Lower leg skin (tissue), 4 donors: ENCODE measurements around the gene RAB7A. TPM values are rescaled to one million over a fixed set of nuclear protein-coding genes. Genes with fewer than 3 reads are reported as not detected.

Experiments used
- DNase-seq, 2 donors: peaks; one replicate each; pipeline ENCODE4 v3.0.0-alpha.2; 2019; ENCODE audit warnings: low spot score in 2 of 2
- H3K4me3 ChIP-seq: fragments of 200-600 bp; sonication (generic); 2 replicates; pipeline ENCODE4 v1.5.1; 2017; ENCODE audit warnings: mild to moderate bottlenecking, low read depth; ENCODE audit not compliant: poor library complexity, severe bottlenecking
- CTCF ChIP-seq, 3 donors: fragments of 450-650 bp; IDR thresholded peaks; one replicate each; pipeline ENCODE4 v1.5.1; 2016; ENCODE audit warnings: antibody characterized with exemption in 3 of 3, mild to moderate bottlenecking in 3 of 3, moderate library complexity in 2 of 3
- POLR2A ChIP-seq, 2 donors: fragments of 450-650 bp; IDR thresholded peaks; one replicate each; pipeline ENCODE4 v1.6.1; 2016 to 2017; ENCODE audit warnings: antibody characterized with exemption in 2 of 2, mild to moderate bottlenecking in 1 of 2, moderate library complexity in 1 of 2
- WGBS, 2 donors: methylation state at CpG; one replicate each; pipeline ENCODE4 v1.1.5; 2018; 5-methylcytosine and 5-hydroxymethylcytosine counted together
- intact Hi-C: fragments of 100-400 bp; cut with DNase I; formaldehyde crosslinking; loops from one replicate; pipeline ENCODE4 v1.15.0; 2023; ENCODE audit warnings: low total_unique reads
- total RNA-seq, 4 donors: library from RNA; depleted of rRNA; stranded (reverse); fragments of >200 nt; gene quantifications; one replicate each; pipeline ENCODE4 v1.1.0, GENCODE V29; 2016

Gene RAB7A
- total RNA-seq, 4 donors from 2014 or later, result 82.0 to 127 (median 114) TPM

GRCh38 chr3:128684986-128685726 lies 40.8 kb upstream of the RAB7A start:
- intact Hi-C loops, result no loop called here
- TF ChIP-seq POLR2A (IDR thresholded peaks at IDR 0.05) (no peak), CTCF (IDR thresholded peaks at IDR 0.05) (no peak)
- H3K4me3 ChIP-seq, result no peak overlapping the region
- WGBS, 2 donors, result 89 to 92% methylated on average over 11 of the region's 11 CpGs
- DNase-seq, result no peak

- H3K4me3 ChIP-seq, result no peak overlapping the region
- no peak for TF ChIP-seq CTCF (IDR thresholded peaks at IDR 0.05)
- no peak for TF ChIP-seq POLR2A (IDR thresholded peaks at IDR 0.05)
- 94 to 95% methylated on average over 8 of the region's 8 CpGs for WGBS, 2 donors
- intact Hi-C loops, result no loop called here
- DNase-seq, result no peak
Observed at GRCh38 chr3:128686465-128686864, 39.5 kb upstream of the RAB7A start.

GRCh38 chr3:128689060-128689459 lies 36.9 kb upstream of the RAB7A start:
- no peak for DNase-seq
- H3K4me3 ChIP-seq, result no peak overlapping the region
- no peak for TF ChIP-seq CTCF (IDR thresholded peaks at IDR 0.05)
- TF ChIP-seq POLR2A (IDR thresholded peaks at IDR 0.05), result no peak
- WGBS, 2 donors, result 92 to 94% methylated on average over 5 of the region's 5 CpGs
- intact Hi-C loops, result no loop called here

DNA sequence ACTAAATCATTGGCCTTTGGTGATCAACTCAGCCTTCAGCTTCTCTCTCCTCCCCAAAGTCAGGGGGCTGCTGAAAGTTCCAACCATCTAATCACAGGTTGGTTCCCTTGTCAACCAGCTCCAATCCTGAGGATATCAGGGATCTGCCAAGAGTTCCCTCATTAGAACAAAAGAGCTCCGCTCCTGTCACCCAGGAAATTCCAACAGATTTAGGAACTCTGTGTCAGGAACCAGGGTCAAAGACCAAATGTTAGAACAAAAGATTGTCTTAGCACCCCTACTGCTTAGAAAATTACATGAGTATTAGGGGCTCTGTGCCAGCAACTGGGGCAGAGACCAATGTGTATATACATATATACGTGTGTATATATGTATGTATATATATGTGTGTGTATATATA lies 32.3 kb upstream of the RAB7A start:
- DNase-seq, result no peak
- H3K4me3 ChIP-seq, result no peak overlapping the region
- intact Hi-C loops, result no loop called here
- 0 to 76% methylated on average over 2 of the region's 2 CpGs for WGBS, 2 donors
- TF ChIP-seq POLR2A (IDR thresholded peaks at IDR 0.05), result no peak
- no peak for TF ChIP-seq CTCF (IDR thresholded peaks at IDR 0.05)

DNA sequence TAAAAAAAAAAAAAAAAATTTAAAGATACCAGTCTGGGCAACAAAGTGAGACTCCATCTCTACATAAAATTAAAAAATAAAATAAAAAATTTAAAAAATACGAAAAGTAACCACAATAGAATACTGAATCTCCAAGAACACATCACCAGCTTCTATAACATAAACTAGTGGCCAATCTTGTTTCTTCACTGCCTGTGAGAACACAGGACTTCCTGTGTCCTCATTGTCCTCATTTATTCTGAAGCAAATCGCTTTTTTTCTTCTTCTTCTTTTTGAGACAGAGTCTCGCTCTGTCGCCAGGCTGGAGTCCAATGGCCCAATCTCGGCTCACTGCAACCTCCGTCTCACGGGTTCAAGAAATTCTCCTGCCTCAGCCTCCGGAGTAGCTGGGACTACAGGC lies 28.6 kb upstream of the RAB7A start:
- DNase-seq, result no peak
- H3K4me3 ChIP-seq, result no peak overlapping the region
- intact Hi-C loops, result no loop called here
- TF ChIP-seq CTCF (IDR thresholded peaks at IDR 0.05) (no peak), POLR2A (IDR thresholded peaks at IDR 0.05) (no peak)
- 87 to 90% methylated on average over 8 of the region's 8 CpGs for WGBS, 2 donors
